GM03348 (cell line): Measurements from ENCODE around the gene GRK5.
"Not testable (repeated sequence)": the region's sequence is repeated elsewhere in the genome, so short reads cannot be mapped to it uniquely, and the experiment has no call there.

Experiments used
- DNase-seq: peaks from one replicate; pipeline ENCODE4 v3.0.0; 2012; ENCODE audit warnings: low spot score

Gene GRK5

GRCh38 chr10:119207366-119207666 is at the start of gene GRK5:
Gene GRK5 (plus strand): TSS chr10:119207571. CDS start chr10:119207918, 347 bp downstream.
- DNase-seq, result peak; percentile 99

GRCh38 chr10:119159332-119159731 is 48.0 kb upstream of the GRK5 start:
- DNase-seq, result no peak

- DNase-seq, result no peak
These were observed 45.5 kb upstream of the GRK5 start for GRCh38 chr10:119161680-119162451.

- no peak for DNase-seq
These were observed 44.8 kb upstream of the GRK5 start for GRCh38 chr10:119162452-119163092.

- peak; percentile 95 for DNase-seq
These were observed 41.9 kb upstream of the GRK5 start, which contains the start of gene SFXN4 for GRCh38 chr10:119165171-119166117. Gene SFXN4 (minus strand): TSS chr10:119165714. CDS start chr10:119165647, 67 bp downstream.

GRCh38 chr10:119166118-119166500 is 41.3 kb upstream of the GRK5 start:
- no peak for DNase-seq

GRCh38 chr10:119166564-119166963 is 40.8 kb upstream of the GRK5 start:
- DNase-seq, result no peak

- no peak for DNase-seq
These were observed 40.3 kb upstream of the GRK5 start for GRCh38 chr10:119167041-119167440.

GRCh38 chr10:119174109-119174508 is 33.3 kb upstream of the GRK5 start:
- no peak for DNase-seq

GRCh38 chr10:119176166-119176565 is 31.2 kb upstream of the GRK5 start:
- DNase-seq, result no peak

- DNase-seq, result no peak
These were observed 29.5 kb upstream of the GRK5 start for GRCh38 chr10:119177708-119178371.

GRCh38 chr10:119178372-119179119 is 28.8 kb upstream of the GRK5 start, which contains the start of gene PRDX3:
Gene PRDX3 (minus strand): TSS chr10:119178812. CDS start chr10:119178790, 22 bp downstream.
- DNase-seq, result peak; percentile 98

GRCh38 chr10:119180850-119181400 is 26.4 kb upstream of the GRK5 start:
- DNase-seq, result not testable (repeated sequence)

- DNase-seq, result no peak
These were observed 23.5 kb upstream of the GRK5 start for GRCh38 chr10:119183664-119184412.

- no peak for DNase-seq
These were observed 17.5 kb upstream of the GRK5 start for GRCh38 chr10:119189811-119190282.

- DNase-seq, result peak; percentile 88
These were observed 17.0 kb upstream of the GRK5 start for GRCh38 chr10:119190353-119190752.

GRCh38 chr10:119190954-119191785 is 16.2 kb upstream of the GRK5 start:
- DNase-seq, result no peak

- DNase-seq, result no peak
These were observed 15.5 kb upstream of the GRK5 start for GRCh38 chr10:119191881-119192280.

- DNase-seq, result peak; percentile 38
These were observed 9.4 kb upstream of the GRK5 start for GRCh38 chr10:119197921-119198320.
